RPMI8226 (cell line): ENCODE data around the gene TCL1B.
"Not testable (repeated sequence)": the region's sequence is repeated elsewhere in the genome, so short reads cannot be mapped to it uniquely, and the experiment has no call there.

Source experiments
- DNase-seq: peaks from one replicate; pipeline ENCODE4 v3.0.0-alpha.2; 2015

TCL1B gene

DNA sequence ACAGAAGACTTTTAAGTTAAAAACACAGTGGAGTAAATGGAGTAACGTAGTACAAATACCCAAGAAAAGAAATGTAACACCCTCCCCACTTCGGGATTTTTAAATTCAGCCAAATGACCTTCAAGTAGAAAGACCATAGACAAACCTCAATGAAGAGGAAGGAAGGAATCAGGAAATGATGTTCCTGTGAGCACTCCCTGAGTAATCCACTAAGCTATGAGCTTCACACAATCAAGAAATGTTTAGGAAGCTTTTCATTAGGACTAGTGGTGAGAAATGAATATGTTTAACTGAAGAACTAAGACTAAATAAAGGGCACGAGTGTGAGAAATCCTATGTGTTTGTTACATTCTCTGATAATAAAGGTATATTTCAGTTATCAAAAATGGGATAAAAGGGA lies 17.6 kb downstream of the TCL1B start:
- no peak for DNase-seq

DNA sequence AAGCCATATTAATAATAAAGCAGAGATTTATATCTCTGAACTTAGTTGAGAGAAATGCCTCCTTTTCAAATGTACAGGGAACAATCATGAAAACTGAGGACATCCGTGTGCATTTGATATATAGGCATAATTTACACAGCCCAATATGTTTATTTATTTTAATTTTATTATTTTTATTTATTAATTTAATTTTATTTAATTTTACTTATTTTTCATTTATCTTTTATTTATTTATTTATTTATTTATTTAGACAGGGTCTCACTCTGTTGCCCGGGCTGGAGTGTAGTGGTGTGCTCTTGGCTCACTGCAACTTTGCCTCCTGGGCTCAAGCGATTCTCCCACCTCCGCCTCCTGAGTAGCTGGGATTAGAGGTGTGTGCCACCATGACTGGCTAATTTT lies 19.3 kb downstream of the TCL1B start:
- no peak for DNase-seq

DNA sequence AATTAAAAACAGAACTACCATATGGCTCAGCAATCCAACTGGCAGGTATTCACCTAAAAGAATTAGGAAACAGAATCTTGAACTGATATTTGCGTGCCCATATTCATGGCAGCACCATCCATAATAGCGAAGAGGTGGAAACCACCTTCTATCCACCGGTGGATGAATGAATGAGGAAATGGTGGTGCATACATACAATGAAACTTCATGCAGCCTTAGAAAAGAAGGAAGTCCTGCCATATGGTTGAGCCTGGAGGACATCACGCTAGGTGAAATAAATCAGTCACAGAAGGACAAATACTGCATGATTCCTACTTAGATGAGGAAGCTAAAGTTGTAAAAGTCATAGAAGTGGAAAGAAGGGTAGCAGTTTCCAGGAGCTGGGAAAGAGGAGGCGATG lies 21.1 kb downstream of the TCL1B start:
- DNase-seq: no peak

DNA sequence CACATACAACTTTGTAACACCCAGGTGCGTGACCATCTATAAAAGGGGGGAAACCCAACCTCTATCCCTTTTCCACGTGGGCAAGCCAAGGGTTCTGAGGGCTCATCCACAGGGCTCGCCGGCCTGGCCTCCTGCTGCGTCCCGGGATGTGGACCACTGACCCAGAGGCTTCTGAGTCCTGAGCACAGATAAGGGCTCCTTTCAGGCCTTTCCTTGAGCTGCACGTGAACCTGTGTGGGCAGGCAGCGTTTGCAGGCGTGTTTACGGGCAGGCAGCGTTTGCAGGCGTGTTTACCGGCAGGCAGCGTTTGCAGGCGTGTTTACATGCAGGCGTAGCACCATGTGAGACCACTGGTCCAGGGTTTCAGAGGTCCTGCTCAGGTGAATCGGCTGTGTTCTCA lies 23.9 kb downstream of the TCL1B start:
- no peak for DNase-seq

DNA sequence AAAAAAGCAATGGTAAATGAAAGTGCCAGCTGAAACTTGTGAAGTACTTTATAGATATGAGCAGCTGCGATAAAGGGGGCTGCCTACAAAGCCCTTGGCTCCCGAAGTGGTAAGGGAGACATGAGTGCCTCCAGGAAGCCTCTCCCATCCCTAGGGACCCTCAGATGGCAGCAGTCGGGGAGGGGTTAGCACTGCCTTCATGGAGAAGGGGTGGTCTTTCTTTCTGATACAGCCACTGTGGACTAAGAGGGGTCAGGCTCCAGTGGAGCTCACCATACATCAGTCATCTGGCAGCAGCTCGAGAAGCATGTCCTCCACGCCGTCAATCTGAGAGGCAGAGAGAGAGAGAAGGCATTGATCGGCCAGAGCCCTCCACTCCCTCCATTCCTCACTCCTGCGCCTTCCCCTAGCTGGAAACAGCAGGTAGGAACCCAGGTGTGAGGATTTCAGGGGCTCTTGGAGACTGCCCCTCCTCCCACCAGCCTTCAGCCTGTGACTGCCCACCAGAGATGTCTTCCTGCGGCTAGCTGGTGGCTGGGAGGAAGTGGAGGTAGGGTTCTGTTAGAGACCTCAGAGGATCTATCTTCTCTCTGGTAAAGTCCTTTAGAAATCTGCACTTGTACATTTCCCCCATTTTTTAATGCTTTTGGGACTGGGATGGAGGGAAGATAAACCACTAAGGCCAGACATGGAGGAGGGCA lies 25.4 kb downstream of the TCL1B start:
- no peak for DNase-seq

DNA sequence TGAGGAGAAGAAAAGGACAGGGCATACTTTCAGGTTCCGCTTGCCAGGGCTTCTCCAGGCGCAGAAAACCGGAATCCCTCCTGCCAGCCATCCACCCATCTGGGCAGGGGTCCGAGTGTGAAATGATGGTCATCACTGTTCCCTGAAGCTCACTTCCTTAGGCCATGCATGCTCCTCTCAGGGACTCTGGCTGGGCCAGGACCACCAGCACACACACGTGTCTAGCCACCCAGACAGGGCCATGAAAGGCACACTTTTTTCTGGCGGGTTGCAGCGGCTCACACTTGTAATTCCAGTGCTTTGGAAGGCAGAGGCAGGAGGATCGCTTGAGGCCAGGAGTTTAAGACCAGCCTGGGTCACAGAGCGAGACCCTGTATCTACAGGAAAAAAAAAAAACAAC lies 26.2 kb downstream of the TCL1B start:
- DNase-seq: no peak

DNA sequence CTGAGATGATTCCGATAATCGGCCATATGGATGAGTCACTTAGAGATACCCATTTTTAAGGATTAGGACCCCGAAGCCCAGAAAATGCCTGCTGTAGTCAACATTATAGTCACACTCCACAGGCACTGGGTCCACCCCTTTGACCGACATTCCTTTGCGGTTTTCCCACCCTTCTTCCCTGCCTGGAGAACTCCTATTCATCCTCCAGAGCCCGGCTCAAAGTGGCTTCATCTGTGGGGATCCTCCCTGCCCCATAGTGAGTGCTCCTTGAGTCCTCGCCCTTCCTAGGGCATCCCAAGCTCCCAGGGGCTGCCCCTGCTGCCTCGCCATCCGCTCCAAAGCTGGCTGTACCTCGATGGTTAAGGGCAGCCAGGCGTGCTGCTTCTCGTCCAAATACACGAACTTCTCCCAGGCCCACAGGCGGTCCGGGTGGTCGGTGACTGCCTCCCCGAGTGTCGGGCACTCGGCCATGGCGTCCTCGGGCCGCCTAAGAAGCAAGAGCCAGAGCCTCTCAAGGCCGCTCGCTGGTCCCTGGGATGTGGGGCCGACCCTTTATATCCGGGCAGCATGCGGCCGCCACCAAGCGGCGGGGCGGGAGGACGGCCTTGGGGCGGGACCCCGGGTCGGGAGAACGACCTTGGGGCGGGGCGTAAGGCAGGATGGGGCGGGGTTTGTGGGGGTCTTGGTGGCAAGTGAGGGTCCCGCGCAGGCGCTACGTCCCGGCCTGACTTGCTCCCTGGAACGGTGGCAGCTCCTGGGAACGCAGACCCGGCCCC lies 27.6 kb downstream of the TCL1B start, which contains the start of gene TCL1A:
Gene TCL1A (minus strand): TSS at position 530 of the 776 bp plus-strand sequence. CDS start 59 bp downstream, at position 471.
- peak; percentile 16 for DNase-seq

GRCh38 chr14:95722525-95723190 lies 36.4 kb downstream of the TCL1B start:
- no peak for DNase-seq

DNA sequence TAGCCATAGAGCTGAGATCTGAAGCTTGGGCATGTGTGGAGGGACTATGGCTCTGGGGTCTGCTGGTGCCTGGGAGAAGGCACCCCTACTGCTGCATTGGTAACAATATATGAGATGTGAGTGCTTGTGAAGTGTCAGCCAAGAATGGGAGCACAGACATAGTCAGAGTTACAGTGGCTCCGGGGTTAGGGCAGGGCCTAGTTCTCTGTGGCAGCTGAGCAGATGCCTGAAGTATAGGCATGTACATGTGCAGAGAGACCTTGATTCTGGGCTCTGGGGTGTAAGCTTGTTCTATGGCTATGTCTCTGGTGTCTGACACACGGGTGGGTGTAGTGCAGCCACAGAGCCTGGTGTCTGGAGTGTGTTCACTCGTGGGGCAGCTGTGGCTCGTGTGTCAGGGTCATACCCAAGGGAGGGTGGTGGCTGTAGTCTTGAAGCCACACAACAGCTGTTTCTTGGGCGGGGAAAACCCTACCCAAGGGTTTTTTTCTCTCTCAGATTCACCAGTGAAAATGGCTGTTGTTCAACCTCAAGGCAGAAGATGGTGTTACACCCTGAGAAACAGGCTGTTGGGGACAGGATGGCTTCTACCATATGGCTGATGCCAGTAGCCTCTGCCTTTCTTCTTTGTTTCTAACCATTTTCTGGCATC lies 39.6 kb downstream of the TCL1B start:
- no peak for DNase-seq

- no peak for DNase-seq
Measured at GRCh38 chr14:95727056-95727700, 41.0 kb downstream of the TCL1B start.

GRCh38 chr14:95729402-95730028 lies 43.3 kb downstream of the TCL1B start:
- not testable (repeated sequence) for DNase-seq

- no peak for DNase-seq
Measured at GRCh38 chr14:95730126-95730525, 43.9 kb downstream of the TCL1B start.

DNA sequence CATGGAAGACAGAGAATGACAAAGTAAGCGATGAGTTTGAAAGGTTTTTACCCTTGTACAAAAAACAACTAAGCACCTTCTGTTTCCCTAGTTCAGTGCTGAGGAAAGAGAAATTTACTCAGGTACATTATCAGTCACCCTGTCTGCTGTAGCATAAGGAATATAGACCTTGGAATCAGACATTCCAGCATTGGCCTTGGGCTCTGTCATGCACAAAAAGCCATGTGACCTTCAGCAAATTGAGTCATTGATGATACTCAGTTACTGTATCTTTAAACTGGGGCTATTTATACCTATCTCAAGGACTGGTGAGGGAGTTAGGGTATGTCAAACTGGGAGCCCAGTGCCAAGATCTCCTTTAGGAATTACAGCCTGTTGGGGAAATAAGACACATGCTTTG lies 47.0 kb downstream of the TCL1B start:
- no peak for DNase-seq

- DNase-seq: no peak
Measured at GRCh38 chr14:95739356-95739755, 53.1 kb downstream of the TCL1B start.

GRCh38 chr14:95741038-95741490 lies 54.8 kb downstream of the TCL1B start:
- no peak for DNase-seq

GRCh38 chr14:95741781-95742180 lies 55.6 kb downstream of the TCL1B start:
- DNase-seq: no peak
